ENCODE results near the gene PRKN. TPM values are rescaled to one million over a fixed set of nuclear protein-coding genes. Genes with fewer than 3 reads are reported as not detected.

Gene PRKN
- total RNA-seq, 1 experiment from 2014 or later = not detected

DNA sequence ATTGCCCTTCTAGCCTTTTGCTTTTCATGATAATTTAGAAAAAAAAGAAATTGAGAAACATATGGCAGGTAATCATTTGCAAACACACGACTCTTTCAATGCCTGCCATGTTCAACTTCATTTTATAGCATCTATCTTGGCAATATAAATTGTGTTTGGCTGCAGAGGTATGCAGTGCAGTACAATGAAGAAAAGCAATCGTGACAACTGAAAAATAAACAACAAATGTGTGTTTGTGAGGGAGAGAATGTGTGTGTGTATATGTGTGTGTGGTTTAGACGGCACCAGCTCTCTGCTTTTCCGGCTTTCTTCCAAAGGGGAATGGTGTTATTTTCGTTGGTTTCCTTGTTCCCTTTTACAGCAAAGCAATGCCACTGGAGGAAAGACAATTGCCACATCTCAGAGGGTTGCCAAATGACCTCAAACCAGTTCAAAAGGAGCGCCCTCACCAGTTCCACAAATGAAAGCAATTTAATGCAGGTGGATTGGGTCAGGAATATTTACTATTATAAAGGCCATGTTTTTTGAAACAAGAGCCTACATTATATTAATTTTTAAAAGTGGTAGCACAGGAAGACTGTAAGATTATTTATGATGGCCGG, 587.2 kb downstream of the PRKN start:
- Histone ChIP-seq H3K4me2 (no peak overlapping the region), H3K9me2 (ENCODE audit: insufficient read depth) (no peaks in the 10 kb centered on the region), H3K4me3 (no peak overlapping the region), H3K27ac (no peak overlapping the region), H3K27me3 (ENCODE audit: insufficient read depth, low read depth) (no peaks in the 10 kb centered on the region), H3F3A (ENCODE audit: insufficient read depth, low read depth) (no peaks in the 10 kb centered on the region), H3K9me3 (ENCODE audit: insufficient read depth, low read depth) (no peaks in the 10 kb centered on the region), H4K20me1 (ENCODE audit: insufficient read depth) (no peaks in the 10 kb centered on the region), H3K36me3 (ENCODE audit: low read depth) (no peaks in the 10 kb centered on the region), H2AFZ (no peak overlapping the region), H3K79me2 (ENCODE audit: low read depth) (no peaks in the 10 kb centered on the region), H3K4me1 (replicated peaks; ENCODE audit: insufficient read depth) (no peaks in the 10 kb centered on the region)
- TF ChIP-seq, protein P1, sequence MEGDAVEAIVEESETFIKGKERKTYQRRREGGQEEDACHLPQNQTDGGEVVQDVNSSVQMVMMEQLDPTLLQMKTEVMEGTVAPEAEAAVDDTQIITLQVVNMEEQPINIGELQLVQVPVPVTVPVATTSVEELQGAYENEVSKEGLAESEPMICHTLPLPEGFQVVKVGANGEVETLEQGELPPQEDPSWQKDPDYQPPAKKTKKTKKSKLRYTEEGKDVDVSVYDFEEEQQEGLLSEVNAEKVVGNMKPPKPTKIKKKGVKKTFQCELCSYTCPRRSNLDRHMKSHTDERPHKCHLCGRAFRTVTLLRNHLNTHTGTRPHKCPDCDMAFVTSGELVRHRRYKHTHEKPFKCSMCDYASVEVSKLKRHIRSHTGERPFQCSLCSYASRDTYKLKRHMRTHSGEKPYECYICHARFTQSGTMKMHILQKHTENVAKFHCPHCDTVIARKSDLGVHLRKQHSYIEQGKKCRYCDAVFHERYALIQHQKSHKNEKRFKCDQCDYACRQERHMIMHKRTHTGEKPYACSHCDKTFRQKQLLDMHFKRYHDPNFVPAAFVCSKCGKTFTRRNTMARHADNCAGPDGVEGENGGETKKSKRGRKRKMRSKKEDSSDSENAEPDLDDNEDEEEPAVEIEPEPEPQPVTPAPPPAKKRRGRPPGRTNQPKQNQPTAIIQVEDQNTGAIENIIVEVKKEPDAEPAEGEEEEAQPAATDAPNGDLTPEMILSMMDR (conservative IDR thresholded peaks at IDR 0.05) = no peak
- no peak for TF ChIP-seq EZH2 (IDR thresholded peaks at IDR 0.05; ENCODE audit: low read depth)
- CTCF ChIA-PET = no interaction called here
- BruUV-seq (replicated peaks) = no TSS peak
- no peak for DNase-seq
- POLR2A ChIA-PET (ENCODE audit: unreplicated experiment) = no interaction called here
- intact Hi-C loops (cut with micrococcal nuclease; ENCODE audit: unreplicated experiment) = no loop called here

DNA sequence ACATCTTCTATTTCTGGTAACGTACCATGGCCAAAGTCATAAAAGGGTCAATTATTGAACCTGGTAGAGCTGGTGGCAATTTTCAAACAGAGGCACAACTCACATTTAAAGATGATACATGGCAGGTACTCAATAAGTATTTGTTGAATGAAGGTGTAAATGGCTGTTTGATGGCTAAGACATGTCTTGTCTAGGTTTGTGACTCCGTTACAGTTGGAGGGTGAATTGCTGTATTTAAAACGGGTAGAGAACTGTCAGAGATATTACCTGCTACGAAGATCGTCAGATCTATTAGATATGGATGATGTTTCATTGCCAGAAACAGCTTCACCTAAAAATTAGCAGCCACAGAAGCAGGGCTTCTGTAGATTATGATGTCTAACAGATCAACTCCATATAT, 601.9 kb downstream of the PRKN start:
- H3K4me3 ChIP-seq = no peak overlapping the region
- no peaks in the 10 kb centered on the region for H3F3A ChIP-seq (ENCODE audit: insufficient read depth, low read depth)
- H3K27me3 ChIP-seq (ENCODE audit: insufficient read depth, low read depth) = no peaks in the 10 kb centered on the region
- no peaks in the 10 kb centered on the region for H3K79me2 ChIP-seq (ENCODE audit: low read depth)
- BruUV-seq (replicated peaks) = no TSS peak
- H3K4me1 ChIP-seq (replicated peaks; ENCODE audit: insufficient read depth) = no peaks in the 10 kb centered on the region
- no peak for TF ChIP-seq EZH2 (IDR thresholded peaks at IDR 0.05; ENCODE audit: low read depth)
- TF ChIP-seq, protein P1 (conservative IDR thresholded peaks at IDR 0.05) = no peak
- H3K4me2 ChIP-seq = no peak overlapping the region
- intact Hi-C loops (cut with micrococcal nuclease; ENCODE audit: unreplicated experiment) = no loop called here
- H4K20me1 ChIP-seq (ENCODE audit: insufficient read depth) = no peaks in the 10 kb centered on the region
- ChIA-PET CTCF (no interaction called here), POLR2A (ENCODE audit: unreplicated experiment) (no interaction called here)
- DNase-seq = no peak
- no peaks in the 10 kb centered on the region for H3K9me2 ChIP-seq (ENCODE audit: insufficient read depth)
- no peak overlapping the region for H2AFZ ChIP-seq
- no peak overlapping the region for H3K27ac ChIP-seq
- H3K36me3 ChIP-seq (ENCODE audit: low read depth) = no peaks in the 10 kb centered on the region
- H3K9me3 ChIP-seq (ENCODE audit: insufficient read depth, low read depth) = no peaks in the 10 kb centered on the region

- H4K20me1 ChIP-seq (ENCODE audit: insufficient read depth) = no peaks in the 10 kb centered on the region
- ChIA-PET CTCF (no interaction called here), POLR2A (ENCODE audit: unreplicated experiment) (no interaction called here)
- intact Hi-C loops (cut with micrococcal nuclease; ENCODE audit: unreplicated experiment) = no loop called here
- no peaks in the 10 kb centered on the region for H3K27me3 ChIP-seq (ENCODE audit: insufficient read depth, low read depth)
- no peaks in the 10 kb centered on the region for H3K9me3 ChIP-seq (ENCODE audit: insufficient read depth, low read depth)
- H3K4me1 ChIP-seq (replicated peaks; ENCODE audit: insufficient read depth) = no peaks in the 10 kb centered on the region
- no peaks in the 10 kb centered on the region for H3K79me2 ChIP-seq (ENCODE audit: low read depth)
- no peaks in the 10 kb centered on the region for H3K9me2 ChIP-seq (ENCODE audit: insufficient read depth)
- H3K27ac ChIP-seq = no peak overlapping the region
- H3F3A ChIP-seq (ENCODE audit: insufficient read depth, low read depth) = no peaks in the 10 kb centered on the region
- BruUV-seq (replicated peaks) = no TSS peak
- no peak overlapping the region for H2AFZ ChIP-seq
- TF ChIP-seq EZH2 (IDR thresholded peaks at IDR 0.05; ENCODE audit: low read depth) = no peak
- TF ChIP-seq, protein P1 (conservative IDR thresholded peaks at IDR 0.05) = no peak
- no peak overlapping the region for H3K4me2 ChIP-seq
- H3K36me3 ChIP-seq (ENCODE audit: low read depth) = no peaks in the 10 kb centered on the region
- H3K4me3 ChIP-seq = no peak overlapping the region
- no peak for DNase-seq
Measured at GRCh38 chr6:162124710-162125435, 602.7 kb downstream of the PRKN start.
